Measurements from ENCODE around the gene ADCY5.

ADCY5 gene

GRCh38 chr3:123236902-123237301 is 212.0 kb downstream of the ADCY5 start:
- no peak for DNase-seq

Measured in SHP77 (cell line).